Measurements from ENCODE around the gene PGLYRP2.

Gene PGLYRP2

GRCh38 chr19:15437355-15438123 lies 41.8 kb downstream of the PGLYRP2 start:
- Histone ChIP-seq H3K4me3 (ENCODE audit: low read length) (no peak overlapping the region), H3F3A (ENCODE audit: control insufficient read depth, insufficient read depth) (no peaks in the 10 kb centered on the region), H3K36me3 (ENCODE audit: control insufficient read depth, low read length) (no peaks in the 10 kb centered on the region), H3K4me1 (ENCODE audit: control insufficient read depth, low read length) (peaks cover 9% of the 10 kb centered on the region), H3K27me3 (ENCODE audit: control insufficient read depth, low read length) (no peaks in the 10 kb centered on the region), H3K79me2 (ENCODE audit: control insufficient read depth, low read length) (peaks cover 5% of the 10 kb centered on the region), H3K9me3 (ENCODE audit: control insufficient read depth, insufficient read depth, low read length) (no peaks in the 10 kb centered on the region), H4K20me1 (ENCODE audit: control insufficient read depth, insufficient read depth, low read depth, low read length) (no peaks in the 10 kb centered on the region), H3K27ac (ENCODE audit: low read depth, low read length) (no peak overlapping the region), H3K9me2 (replicated peaks; ENCODE audit: control insufficient read depth, low read length) (no peaks in the 10 kb centered on the region), H3K4me2 (ENCODE audit: low read length) (no peak overlapping the region)
- no peak for TF ChIP-seq EZH2phosphoT487 (IDR thresholded peaks at IDR 0.05; ENCODE audit: borderline replicate concordance, low read length)
- TF ChIP-seq, protein P1, sequence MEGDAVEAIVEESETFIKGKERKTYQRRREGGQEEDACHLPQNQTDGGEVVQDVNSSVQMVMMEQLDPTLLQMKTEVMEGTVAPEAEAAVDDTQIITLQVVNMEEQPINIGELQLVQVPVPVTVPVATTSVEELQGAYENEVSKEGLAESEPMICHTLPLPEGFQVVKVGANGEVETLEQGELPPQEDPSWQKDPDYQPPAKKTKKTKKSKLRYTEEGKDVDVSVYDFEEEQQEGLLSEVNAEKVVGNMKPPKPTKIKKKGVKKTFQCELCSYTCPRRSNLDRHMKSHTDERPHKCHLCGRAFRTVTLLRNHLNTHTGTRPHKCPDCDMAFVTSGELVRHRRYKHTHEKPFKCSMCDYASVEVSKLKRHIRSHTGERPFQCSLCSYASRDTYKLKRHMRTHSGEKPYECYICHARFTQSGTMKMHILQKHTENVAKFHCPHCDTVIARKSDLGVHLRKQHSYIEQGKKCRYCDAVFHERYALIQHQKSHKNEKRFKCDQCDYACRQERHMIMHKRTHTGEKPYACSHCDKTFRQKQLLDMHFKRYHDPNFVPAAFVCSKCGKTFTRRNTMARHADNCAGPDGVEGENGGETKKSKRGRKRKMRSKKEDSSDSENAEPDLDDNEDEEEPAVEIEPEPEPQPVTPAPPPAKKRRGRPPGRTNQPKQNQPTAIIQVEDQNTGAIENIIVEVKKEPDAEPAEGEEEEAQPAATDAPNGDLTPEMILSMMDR (IDR thresholded peaks at IDR 0.05; ENCODE audit: low read depth, low read length, poor library complexity, severe bottlenecking) = no peak

DNA sequence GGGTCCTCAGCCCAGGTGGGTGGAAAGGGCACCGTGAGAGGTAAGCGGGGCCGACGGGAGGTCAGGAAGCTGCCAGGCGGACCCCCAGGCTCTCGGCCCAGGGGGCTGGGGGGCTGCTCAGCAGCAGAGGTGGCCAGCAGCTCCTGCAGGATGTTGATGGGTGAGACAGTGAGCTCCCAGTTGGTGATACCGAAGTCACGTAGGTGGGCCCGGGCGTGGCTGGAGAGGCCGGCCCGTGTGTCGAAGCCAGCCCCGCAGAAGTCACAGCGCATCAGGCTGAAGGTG lies 42.5 kb downstream of the PGLYRP2 start:
- H3K36me3 ChIP-seq (ENCODE audit: control insufficient read depth, low read length) = peaks cover 4% of the 10 kb centered on the region; the same call in 1 of the 2 replicates
- H3F3A ChIP-seq (ENCODE audit: control insufficient read depth, insufficient read depth) = no peaks in the 10 kb centered on the region
- H3K4me1 ChIP-seq (ENCODE audit: control insufficient read depth, low read length) = peaks cover 9% of the 10 kb centered on the region
- peaks cover 2% of the 10 kb centered on the region for H4K20me1 ChIP-seq (ENCODE audit: control insufficient read depth, insufficient read depth, low read depth, low read length)
- H3K4me2 ChIP-seq (ENCODE audit: low read length) = no peak overlapping the region
- H3K9me2 ChIP-seq (replicated peaks; ENCODE audit: control insufficient read depth, low read length) = no peaks in the 10 kb centered on the region
- TF ChIP-seq EZH2phosphoT487 (IDR thresholded peaks at IDR 0.05; ENCODE audit: borderline replicate concordance, low read length) = no peak
- TF ChIP-seq, protein P1 (IDR thresholded peaks at IDR 0.05; ENCODE audit: low read depth, low read length, poor library complexity, severe bottlenecking) = no peak
- no peak overlapping the region for H3K4me3 ChIP-seq (ENCODE audit: low read length)
- no peak overlapping the region for H3K27ac ChIP-seq (ENCODE audit: low read depth, low read length)
- H3K79me2 ChIP-seq (ENCODE audit: control insufficient read depth, low read length) = peaks cover 10% of the 10 kb centered on the region
- H3K9me3 ChIP-seq (ENCODE audit: control insufficient read depth, insufficient read depth, low read length) = no peaks in the 10 kb centered on the region
- H3K27me3 ChIP-seq (ENCODE audit: control insufficient read depth, low read length) = no peaks in the 10 kb centered on the region

- TF ChIP-seq, protein P1 (IDR thresholded peaks at IDR 0.05; ENCODE audit: low read depth, low read length, poor library complexity, severe bottlenecking) = no peak
- TF ChIP-seq EZH2phosphoT487 (IDR thresholded peaks at IDR 0.05; ENCODE audit: borderline replicate concordance, low read length) = no peak
Observed at GRCh38 chr19:15436012-15436825, 43.1 kb downstream of the PGLYRP2 start.

More at GRCh38 chr19:15436012-15436825, 43.1 kb downstream of the PGLYRP2 start:
- no peak overlapping the region for H3K4me2 ChIP-seq (ENCODE audit: low read length)
- H3K9me2 ChIP-seq (replicated peaks; ENCODE audit: control insufficient read depth, low read length) = no peaks in the 10 kb centered on the region
- H3K9me3 ChIP-seq (ENCODE audit: control insufficient read depth, insufficient read depth, low read length) = no peaks in the 10 kb centered on the region
- peaks cover 6% of the 10 kb centered on the region for H4K20me1 ChIP-seq (ENCODE audit: control insufficient read depth, insufficient read depth, low read depth, low read length)
- H3K4me1 ChIP-seq (ENCODE audit: control insufficient read depth, low read length) = peaks cover 14% of the 10 kb centered on the region
- H3K36me3 ChIP-seq (ENCODE audit: control insufficient read depth, low read length) = peaks cover 5% of the 10 kb centered on the region; the same call in 1 of the 2 replicates
- H3K27me3 ChIP-seq (ENCODE audit: control insufficient read depth, low read length) = no peaks in the 10 kb centered on the region
- H3K4me3 ChIP-seq (ENCODE audit: low read length) = no peak overlapping the region
- H3K27ac ChIP-seq (ENCODE audit: low read depth, low read length) = no peak overlapping the region
- peaks cover 16% of the 10 kb centered on the region for H3K79me2 ChIP-seq (ENCODE audit: control insufficient read depth, low read length)
- no peaks in the 10 kb centered on the region for H3F3A ChIP-seq (ENCODE audit: control insufficient read depth, insufficient read depth)

Measured in DOHH2 (cell line).